ENCODE results near the gene AQP5. TPM values are rescaled to one million over a fixed set of nuclear protein-coding genes. Genes with fewer than 3 reads are reported as not detected.

The AQP5 gene
- total RNA-seq, 1 donor from 2014 or later, result not detected

GRCh38 chr12:49939307-49939706 lies 22.4 kb upstream of the AQP5 start:
- no peak for TF ChIP-seq CTCF (IDR thresholded peaks at IDR 0.05; ENCODE audit: partially characterized antibody, unreplicated experiment)
- no peak overlapping the region for H3K4me3 Mint-ChIP-seq (ENCODE audit: unreplicated experiment)
- peaks cover 2% of the 10 kb centered on the region for H3K4me1 Mint-ChIP-seq (ENCODE audit: low read depth, unreplicated experiment)
- DNase-seq, result no peak
- peaks cover 8% of the 10 kb centered on the region for H3K36me3 Mint-ChIP-seq (ENCODE audit: unreplicated experiment)
- peaks cover 4% of the 10 kb centered on the region for H3K27me3 Mint-ChIP-seq (ENCODE audit: unreplicated experiment)
- no peak overlapping the region for H3K27ac Mint-ChIP-seq (ENCODE audit: unreplicated experiment)
- H3K9me3 Mint-ChIP-seq (ENCODE audit: unreplicated experiment), result peaks cover 5% of the 10 kb centered on the region

GRCh38 chr12:49939707-49940106 lies 22.0 kb upstream of the AQP5 start:
- Mint-ChIP-seq H3K27me3 (ENCODE audit: unreplicated experiment) (peaks cover 4% of the 10 kb centered on the region), H3K36me3 (ENCODE audit: unreplicated experiment) (peaks cover 4% of the 10 kb centered on the region), H3K4me1 (ENCODE audit: low read depth, unreplicated experiment) (peaks cover 2% of the 10 kb centered on the region), H3K27ac (ENCODE audit: unreplicated experiment) (no peak overlapping the region), H3K4me3 (ENCODE audit: unreplicated experiment) (no peak overlapping the region), H3K9me3 (ENCODE audit: unreplicated experiment) (peaks cover 3% of the 10 kb centered on the region)
- no peak for DNase-seq
- TF ChIP-seq CTCF (IDR thresholded peaks at IDR 0.05; ENCODE audit: partially characterized antibody, unreplicated experiment), result no peak

- H3K36me3 Mint-ChIP-seq (ENCODE audit: unreplicated experiment), result no peaks in the 10 kb centered on the region
- peaks cover 4% of the 10 kb centered on the region for H3K27me3 Mint-ChIP-seq (ENCODE audit: unreplicated experiment)
- H3K9me3 Mint-ChIP-seq (ENCODE audit: unreplicated experiment), result peaks cover 3% of the 10 kb centered on the region
- DNase-seq, result no peak
- H3K4me1 Mint-ChIP-seq (ENCODE audit: low read depth, unreplicated experiment), result peaks cover 4% of the 10 kb centered on the region
- H3K27ac Mint-ChIP-seq (ENCODE audit: unreplicated experiment), result no peak overlapping the region
- no peak for TF ChIP-seq CTCF (IDR thresholded peaks at IDR 0.05; ENCODE audit: partially characterized antibody, unreplicated experiment)
- no peak overlapping the region for H3K4me3 Mint-ChIP-seq (ENCODE audit: unreplicated experiment)
These were observed 19.8 kb upstream of the AQP5 start for GRCh38 chr12:49941556-49942511.

GRCh38 chr12:49942512-49942893 lies 19.2 kb upstream of the AQP5 start:
- no peak for DNase-seq
- Mint-ChIP-seq H3K4me1 (ENCODE audit: low read depth, unreplicated experiment) (peaks cover 4% of the 10 kb centered on the region), H3K27ac (ENCODE audit: unreplicated experiment) (no peak overlapping the region), H3K9me3 (ENCODE audit: unreplicated experiment) (peaks cover 3% of the 10 kb centered on the region), H3K27me3 (ENCODE audit: unreplicated experiment) (peaks cover 4% of the 10 kb centered on the region), H3K4me3 (ENCODE audit: unreplicated experiment) (no peak overlapping the region), H3K36me3 (ENCODE audit: unreplicated experiment) (no peaks in the 10 kb centered on the region)
- TF ChIP-seq CTCF (IDR thresholded peaks at IDR 0.05; ENCODE audit: partially characterized antibody, unreplicated experiment), result no peak
